Activated naive CD4-positive, alpha-beta T cell treated with anti-CD3 and anti-CD28 coated beads, Interleukin-2, amount 10 ng/mL, durations not matched to agents 7 days and 5 days (primary cell): Measurements from ENCODE around the gene COL5A1.
"Not testable (repeated sequence)": the region's sequence is repeated elsewhere in the genome, so short reads cannot be mapped to it uniquely, and the experiment has no call there.

ENCODE experiments used
- CTCF ChIA-PET: fragments of 350-600 bp; sonication (Branson Sonifier 250); formaldehyde crosslinking; loops from one replicate; lab custom pipeline; 2021; ENCODE audit warnings: antibody characterized with exemption; lab: Charles Lee
- DNase-seq: peaks from one replicate; pipeline ENCODE4 v3.0.0-alpha.2; 2020
- H3K27ac Mint-ChIP-seq: one replicate; pipeline ENCODE4 v1.8.0; 2021; ENCODE audit warnings: mild to moderate bottlenecking, moderate library complexity, mixed read lengths
- H3K27me3 Mint-ChIP-seq: one replicate; pipeline ENCODE4 v1.8.0; 2021; ENCODE audit warnings: mild to moderate bottlenecking, mixed read lengths
- H3K36me3 Mint-ChIP-seq: one replicate; pipeline ENCODE4 v1.8.0; 2021; ENCODE audit warnings: mixed read lengths
- H3K4me1 Mint-ChIP-seq: one replicate; pipeline ENCODE4 v1.8.0; 2021; ENCODE audit warnings: mixed read lengths
- H3K4me3 Mint-ChIP-seq: one replicate; pipeline ENCODE4 v1.8.0; 2021; ENCODE audit warnings: mild to moderate bottlenecking, moderate library complexity, mixed read lengths
- H3K9me3 Mint-ChIP-seq: one replicate; pipeline ENCODE4 v1.8.0; 2021; ENCODE audit warnings: mixed read lengths

Gene COL5A1

GRCh38 chr9:134635351-134636148 lies 6.1 kb upstream of the COL5A1 start:
- peaks cover 2% of the 10 kb centered on the region for H3K4me1 Mint-ChIP-seq
- DNase-seq: no peak
- H3K4me3 Mint-ChIP-seq: no peak overlapping the region
- no peaks in the 10 kb centered on the region for H3K36me3 Mint-ChIP-seq
- H3K27ac Mint-ChIP-seq: no peak overlapping the region
- no peaks in the 10 kb centered on the region for H3K9me3 Mint-ChIP-seq
- CTCF ChIA-PET: no interaction called here
- peaks cover 23% of the 10 kb centered on the region for H3K27me3 Mint-ChIP-seq

GRCh38 chr9:134636149-134636507 lies 5.5 kb upstream of the COL5A1 start:
- Mint-ChIP-seq H3K9me3 (no peaks in the 10 kb centered on the region), H3K27me3 (peaks cover 29% of the 10 kb centered on the region), H3K4me1 (peaks cover 2% of the 10 kb centered on the region), H3K4me3 (no peak overlapping the region), H3K27ac (no peak overlapping the region), H3K36me3 (no peaks in the 10 kb centered on the region)
- CTCF ChIA-PET: no interaction called here
- DNase-seq: no peak

GRCh38 chr9:134637241-134637640 lies 4.4 kb upstream of the COL5A1 start:
- Mint-ChIP-seq H3K4me3 (no peak overlapping the region), H3K27ac (no peak overlapping the region), H3K9me3 (no peaks in the 10 kb centered on the region), H3K4me1 (peaks cover 2% of the 10 kb centered on the region), H3K36me3 (no peaks in the 10 kb centered on the region), H3K27me3 (peaks cover 36% of the 10 kb centered on the region)
- CTCF ChIA-PET: no interaction called here
- DNase-seq: no peak

- CTCF ChIA-PET: no interaction called here
- no peaks in the 10 kb centered on the region for H3K9me3 Mint-ChIP-seq
- H3K27me3 Mint-ChIP-seq: peaks cover 43% of the 10 kb centered on the region
- peaks cover 2% of the 10 kb centered on the region for H3K4me1 Mint-ChIP-seq
- H3K4me3 Mint-ChIP-seq: no peak overlapping the region
- no peak for DNase-seq
- H3K27ac Mint-ChIP-seq: no peak overlapping the region
- H3K36me3 Mint-ChIP-seq: no peaks in the 10 kb centered on the region
Observed at GRCh38 chr9:134637696-134638501, 3.7 kb upstream of the COL5A1 start.

GRCh38 chr9:134638502-134639090 lies 3.0 kb upstream of the COL5A1 start:
- no peak for DNase-seq
- no peaks in the 10 kb centered on the region for H3K9me3 Mint-ChIP-seq
- CTCF ChIA-PET: no interaction called here
- no peak overlapping the region for H3K4me3 Mint-ChIP-seq
- H3K27me3 Mint-ChIP-seq: peaks cover 49% of the 10 kb centered on the region
- H3K36me3 Mint-ChIP-seq: no peaks in the 10 kb centered on the region
- no peak overlapping the region for H3K27ac Mint-ChIP-seq
- H3K4me1 Mint-ChIP-seq: peaks cover 2% of the 10 kb centered on the region

GRCh38 chr9:134639994-134640393 lies 1.6 kb upstream of the COL5A1 start:
- CTCF ChIA-PET: no interaction called here
- DNase-seq: no peak
- no peaks in the 10 kb centered on the region for H3K9me3 Mint-ChIP-seq
- no peak overlapping the region for H3K4me3 Mint-ChIP-seq
- H3K27me3 Mint-ChIP-seq: peaks cover 54% of the 10 kb centered on the region
- H3K4me1 Mint-ChIP-seq: peaks cover 2% of the 10 kb centered on the region
- H3K36me3 Mint-ChIP-seq: no peaks in the 10 kb centered on the region
- H3K27ac Mint-ChIP-seq: no peak overlapping the region

- no peak for DNase-seq
- no peak overlapping the region for H3K4me3 Mint-ChIP-seq
- H3K27ac Mint-ChIP-seq: no peak overlapping the region
- no peaks in the 10 kb centered on the region for H3K9me3 Mint-ChIP-seq
- no peaks in the 10 kb centered on the region for H3K36me3 Mint-ChIP-seq
- peaks cover 2% of the 10 kb centered on the region for H3K4me1 Mint-ChIP-seq
- CTCF ChIA-PET: no interaction called here
- H3K27me3 Mint-ChIP-seq: peaks cover 58% of the 10 kb centered on the region
Observed at GRCh38 chr9:134640506-134641172, 964 bp upstream of the COL5A1 start.

- Mint-ChIP-seq H3K27me3 (peaks cover 62% of the 10 kb centered on the region), H3K36me3 (no peaks in the 10 kb centered on the region), H3K4me1 (peaks cover 2% of the 10 kb centered on the region), H3K27ac (no peak overlapping the region), H3K4me3 (no peak overlapping the region), H3K9me3 (no peaks in the 10 kb centered on the region)
- no peak for DNase-seq
- CTCF ChIA-PET: no interaction called here
Observed at GRCh38 chr9:134641990-134642384, 384 bp downstream of the COL5A1 start.

GRCh38 chr9:134642385-134643181 lies 980 bp downstream of the COL5A1 start:
- H3K9me3 Mint-ChIP-seq: no peaks in the 10 kb centered on the region
- no peaks in the 10 kb centered on the region for H3K36me3 Mint-ChIP-seq
- H3K4me1 Mint-ChIP-seq: peaks cover 2% of the 10 kb centered on the region
- no peak overlapping the region for H3K27ac Mint-ChIP-seq
- CTCF ChIA-PET: no interaction called here
- H3K27me3 Mint-ChIP-seq: peaks cover 62% of the 10 kb centered on the region
- no peak overlapping the region for H3K4me3 Mint-ChIP-seq
- DNase-seq: no peak

GRCh38 chr9:134643222-134643671 lies 1.6 kb downstream of the COL5A1 start:
- peaks cover 61% of the 10 kb centered on the region for H3K27me3 Mint-ChIP-seq
- H3K27ac Mint-ChIP-seq: no peak overlapping the region
- CTCF ChIA-PET: no interaction called here
- no peak for DNase-seq
- H3K4me1 Mint-ChIP-seq: peaks cover 2% of the 10 kb centered on the region
- no peaks in the 10 kb centered on the region for H3K36me3 Mint-ChIP-seq
- no peak overlapping the region for H3K4me3 Mint-ChIP-seq
- no peaks in the 10 kb centered on the region for H3K9me3 Mint-ChIP-seq

GRCh38 chr9:134644401-134644724 lies 2.8 kb downstream of the COL5A1 start:
- H3K4me1 Mint-ChIP-seq, H3K36me3 Mint-ChIP-seq, H3K27ac Mint-ChIP-seq, H3K4me3 Mint-ChIP-seq, H3K9me3 Mint-ChIP-seq, DNase-seq, CTCF ChIA-PET: not testable (repeated sequence)
- H3K27me3 Mint-ChIP-seq: peaks cover 51% of the 10 kb centered on the region

GRCh38 chr9:134644725-134645606 lies 3.4 kb downstream of the COL5A1 start:
- Mint-ChIP-seq H3K36me3 (no peaks in the 10 kb centered on the region), H3K4me3 (no peak overlapping the region), H3K27ac (no peak overlapping the region), H3K9me3 (no peaks in the 10 kb centered on the region), H3K4me1 (peaks cover 2% of the 10 kb centered on the region), H3K27me3 (peaks cover 45% of the 10 kb centered on the region)
- DNase-seq: no peak
- CTCF ChIA-PET: interaction anchor here (0.7 kb wide), 1 partner anchor 126 kb away, joined by 3 read pairs; no protein-coding TSS in a partner anchor
